K562 (cell line): ENCODE measurements around the gene VPS13C. TPM values are rescaled to one million over a fixed set of nuclear protein-coding genes. Genes with fewer than 3 reads are reported as not detected.

Source experiments
- ATAC-seq: fragments of 200-7000 bp; cut with Tn5 transposase; 3 replicates; pipeline ENCODE4 v1.9.1; 2020; ENCODE audit warnings: moderate library complexity
- BruUV-seq: library from RNA; stranded (reverse); fragments of 400-500 nt; replicated peaks from 2 replicates; lab custom pipeline; 2021; lab: Mats Ljungman, UMichigan
- CTCF ChIA-PET: fragments of 300-600 bp; formaldehyde crosslinking; extraction: SDS; loops from one replicate; lab custom pipeline; 2021; ENCODE audit warnings: low intra/inter-chr PET ratio; lab: Yijun Ruan, JAX
- POLR2A ChIA-PET: fragments of 300-600, 350-650 bp; sonication (Branson Sonifier 250); formaldehyde crosslinking; extraction: SDS; loops from one replicate; lab custom pipeline; 2021; ENCODE audit warnings: antibody characterized with exemption, inconsistent platforms; lab: Yijun Ruan, JAX
- DNase-seq, 4 experiments: peaks; one replicate each; pipeline versions ENCODE4 v3.0.0 to v3.0.0-alpha.2; 2011 to 2018; ENCODE audit warnings: low spot score in 3 of 4, mixed read lengths in 3 of 4; ENCODE audit errors: extremely low read depth in 1 of 4
- FAIRE-seq: peaks from 2 replicates; lab custom pipeline; 2011; peaks lifted over from hg19 to GRCh38; lab: Jason Lieb, UNC
- H2AFZ ChIP-seq: 2 replicates; pipeline ENCODE4 v1.6.0; 2011; ENCODE audit warnings: low read depth, low read length, control low read depth, inconsistent platforms
- H3K27ac ChIP-seq: fragments of 200-600 bp; 3 replicates; pipeline ENCODE4 v1.8.0; 2011; ENCODE audit warnings: low read depth, mild to moderate bottlenecking, control low read depth, inconsistent platforms, low read length, moderate library complexity, mixed read lengths; ENCODE audit errors: extremely low read depth
- H3K27me3 ChIP-seq, 2 experiments: fragments of 300-600 bp in 1 of 2; 2 replicates in 1 of 2; 3 replicates in 1 of 2; pipeline versions ENCODE4 v1.6.0 to v1.8.0; 2011; ENCODE audit warnings: inconsistent platforms in 2 of 2, low read length in 2 of 2, mild to moderate bottlenecking in 1 of 2, mixed read lengths in 1 of 2, moderate library complexity in 1 of 2; ENCODE audit not compliant: control insufficient read depth in 2 of 2, insufficient read depth in 2 of 2
- H3K36me3 ChIP-seq: fragments of 300-600 bp; 3 replicates; pipeline ENCODE4 v1.8.0; 2011; ENCODE audit warnings: mild to moderate bottlenecking, low read length, inconsistent platforms; ENCODE audit not compliant: control insufficient read depth, insufficient read depth
- H3K4me1 ChIP-seq, 2 experiments: fragments of 200-600 bp in 1 of 2; replicated peaks in 1 of 2; 2 replicates in 1 of 2; 3 replicates in 1 of 2; pipeline versions ENCODE4 v1.5.1 to v1.8.0; 2011; ENCODE audit warnings: inconsistent platforms in 2 of 2, low read length in 2 of 2, mild to moderate bottlenecking in 1 of 2, mixed read lengths in 1 of 2, moderate library complexity in 1 of 2; ENCODE audit not compliant: control insufficient read depth in 2 of 2, insufficient read depth in 2 of 2
- H3K4me2 ChIP-seq: 2 replicates; pipeline ENCODE4 v1.6.1; 2011; ENCODE audit warnings: low read length, control low read depth, inconsistent platforms, mixed read lengths; ENCODE audit not compliant: insufficient read depth
- H3K4me3 ChIP-seq: fragments of 200-600 bp; sonication (generic), shearing (Covaris generic); 2 replicates; pipeline ENCODE4 v1.5.1; 2016; ENCODE audit warnings: control low read depth, inconsistent platforms
- H3K79me2 ChIP-seq: fragments of 200-600 bp; 3 replicates; pipeline ENCODE4 v1.8.0; 2011; ENCODE audit warnings: low read length, inconsistent platforms; ENCODE audit not compliant: control insufficient read depth, insufficient read depth
- H3K9ac ChIP-seq, 2 experiments: 2 replicates each; pipeline versions ENCODE4 v1.6.0 to v1.6.1; 2011; ENCODE audit warnings: low read depth in 2 of 2, low read length in 2 of 2, control low read depth in 1 of 2, inconsistent platforms in 1 of 2, mild to moderate bottlenecking in 1 of 2, mixed read lengths in 1 of 2; ENCODE audit not compliant: insufficient read depth in 1 of 2
- H3K9me1 ChIP-seq: one replicate; pipeline ENCODE4 v1.6.0; 2011; ENCODE audit warnings: inconsistent platforms, mild to moderate bottlenecking, low read length, moderate library complexity; ENCODE audit not compliant: control insufficient read depth, insufficient read depth
- H3K9me3 ChIP-seq: replicated peaks from 2 replicates; pipeline ENCODE4 v1.5.1; 2011; ENCODE audit warnings: low read depth, low read length, inconsistent platforms; ENCODE audit not compliant: control insufficient read depth, insufficient read depth
- H4K20me1 ChIP-seq: replicated peaks from 2 replicates; pipeline ENCODE4 v1.6.1; 2011; ENCODE audit warnings: low read length, inconsistent platforms, mixed read lengths; ENCODE audit not compliant: control insufficient read depth, insufficient read depth
- CEBPG ChIP-seq, 3 experiments: fragments of 200-800 bp in 1 of 3; sonication (Bioruptor generic) in 1 of 3; sonication (generic) in 1 of 3; formaldehyde crosslinking in 1 of 3; IDR thresholded peaks in 2 of 3; conservative IDR thresholded peaks in 1 of 3; 2 replicates each; pipeline versions ENCODE4 v1.6.1 to v1.8.0; 2016 to 2022; ENCODE audit warnings: missing compliant biosample characterization in 2 of 3, missing genetic modification characterization in 2 of 3, mild to moderate bottlenecking in 1 of 3, missing genetic modification reagents in 1 of 3
- KLF6 ChIP-seq: fragments of 250-450 bp; sonication (Bioruptor Pico); IDR thresholded peaks from 2 replicates; pipeline ENCODE4 v1.4.0; 2020; ENCODE audit warnings: mild to moderate bottlenecking, moderate library complexity, borderline replicate concordance
- WGBS: fragments of 100-300 bp; shearing (Covaris generic); methylation state at CpG from one replicate; pipeline ENCODE4 v1.1.6; 2016; ENCODE audit warnings: low coverage, mixed read lengths; ENCODE audit not compliant: insufficient coverage; ENCODE audit errors: missing lambda C conversion rate; 5-methylcytosine and 5-hydroxymethylcytosine counted together
- in situ Hi-C: fragments of 300-500 bp; cut with MboI; formaldehyde crosslinking; loops from 4 replicates; pipeline ENCODE4 v1.15.0; 2018; ENCODE audit warnings: inconsistent platforms, mixed read lengths
- intact Hi-C: fragments of 100-400 bp; cut with micrococcal nuclease; formaldehyde crosslinking; loops from 2 replicates; pipeline ENCODE4 v1.14.2; 2022
- polyA plus RNA-seq, 8 experiments: library from polyadenylated mRNA; depleted of rRNA in 4 of 8; stranded (reverse) in 5 of 8; unstranded in 3 of 8; fragments of >200 nt; fragmentation: Nextera tagmentation in 2 of 8; fragmentation: Illumina TruSeq in 1 of 8; extraction: Ambion mirVana in 2 of 8; extraction: Trizol in 1 of 8; gene quantifications; 2 replicates each; pipeline versions ENCODE4 v1.2.1 to v1.2.3, GENCODE V29; 2011 to 2014; ENCODE audit warnings: inconsistent platforms in 1 of 8, missing spikeins in 1 of 8
- total RNA-seq, 7 experiments: library from RNA; depleted of rRNA in 6 of 7; stranded (reverse); fragments of >200 nt in 6 of 7; fragmentation: Illumina TruSeq in 2 of 7; extraction: Trizol in 2 of 7; gene quantifications; 2 replicates each; pipeline versions ENCODE4 v1.2.1 to v1.2.3, GENCODE V29; 2011 to 2021; ENCODE audit warnings: low replicate concordance in 1 of 7
- TF ChIP-seq, protein P1 (sequence below): fragments of 250-450 bp; sonication (Bioruptor Pico); IDR thresholded peaks from 2 replicates; pipeline ENCODE4 v1.6.1; 2021; ENCODE audit warnings: mild to moderate bottlenecking
- TF ChIP-seq, protein P2 (sequence below): sonication (generic); formaldehyde crosslinking; IDR thresholded peaks from 2 replicates; pipeline ENCODE4 v1.8.0; 2022; ENCODE audit warnings: missing genetic modification reagents, mild to moderate bottlenecking, borderline replicate concordance

VPS13C gene
- total and polyA plus RNA-seq, 9 of the 15 experiments (the other 6 are each of a cell fraction or from before 2014, with no cell fraction given): 5.2 to 32.3 (median 15.7) TPM

DNA sequence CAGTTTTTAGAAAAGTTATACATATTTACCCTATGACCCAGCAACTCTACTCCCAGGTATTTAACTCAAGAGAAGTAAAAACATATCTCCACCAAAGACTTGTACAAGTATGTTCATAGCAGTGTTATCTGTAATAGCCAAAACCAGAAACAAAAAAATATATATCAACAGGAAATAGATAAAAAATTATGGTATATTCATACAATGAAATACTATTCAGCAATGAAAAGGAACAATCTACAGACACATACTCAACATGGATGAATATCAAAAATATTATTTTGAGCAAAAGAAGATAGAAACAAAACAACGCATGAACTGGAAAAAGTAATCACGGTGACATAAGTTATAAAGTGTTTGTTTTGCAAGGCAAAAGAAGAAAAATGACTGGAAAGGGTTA is 72.4 kb downstream of the VPS13C start (continued):
- TF ChIP-seq, protein P1, sequence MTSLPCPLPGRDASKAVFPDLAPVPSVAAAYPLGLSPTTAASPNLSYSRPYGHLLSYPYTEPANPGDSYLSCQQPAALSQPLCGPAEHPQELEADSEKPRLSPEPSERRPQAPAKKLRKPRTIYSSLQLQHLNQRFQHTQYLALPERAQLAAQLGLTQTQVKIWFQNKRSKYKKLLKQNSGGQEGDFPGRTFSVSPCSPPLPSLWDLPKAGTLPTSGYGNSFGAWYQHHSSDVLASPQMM (CRISPR knock-in tag): no peak
- TF ChIP-seq, protein P2, sequence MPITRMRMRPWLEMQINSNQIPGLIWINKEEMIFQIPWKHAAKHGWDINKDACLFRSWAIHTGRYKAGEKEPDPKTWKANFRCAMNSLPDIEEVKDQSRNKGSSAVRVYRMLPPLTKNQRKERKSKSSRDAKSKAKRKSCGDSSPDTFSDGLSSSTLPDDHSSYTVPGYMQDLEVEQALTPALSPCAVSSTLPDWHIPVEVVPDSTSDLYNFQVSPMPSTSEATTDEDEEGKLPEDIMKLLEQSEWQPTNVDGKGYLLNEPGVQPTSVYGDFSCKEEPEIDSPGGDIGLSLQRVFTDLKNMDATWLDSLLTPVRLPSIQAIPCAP (CRISPR knock-in tag): no peak
- TF ChIP-seq, all 486 proteins: peak for 2

DNA sequence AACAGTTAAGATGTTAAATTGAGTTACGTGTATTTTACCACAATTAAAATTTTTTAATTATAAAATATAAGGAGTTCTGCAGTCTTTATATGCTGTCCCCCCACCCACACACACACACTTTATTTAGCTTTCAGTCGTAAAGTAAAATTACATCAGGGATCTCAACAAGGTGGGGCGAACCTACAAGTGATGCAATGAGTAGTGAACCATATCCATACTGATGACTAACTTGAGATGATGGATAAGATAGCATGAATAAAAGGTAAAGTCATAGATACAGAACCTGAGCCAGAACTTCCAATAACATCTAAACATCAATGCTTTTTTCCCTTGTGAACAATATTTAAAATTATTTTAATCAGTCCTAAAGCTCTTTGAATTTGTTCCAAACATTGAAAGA is 77.2 kb downstream of the VPS13C start:
- in situ Hi-C loops: no loop called here
- H3K4me1 ChIP-seq: no peaks in the 10 kb centered on the region
- H2AFZ ChIP-seq: no peak overlapping the region
- DNase-seq (no peak), ATAC-seq (no peak), FAIRE-seq (no peak)
- TF ChIP-seq CEBPG (CRISPR knock-in tag; IDR thresholded peaks at IDR 0.05) (no peak), CEBPG (tag; conservative IDR thresholded peaks at IDR 0.05 in 1 of 2, IDR thresholded peaks at IDR 0.05 in 1 of 2) (0 out of 4 replicates have a peak, but pooled peaks of 1 of the 2 experiments have one; percentile 14), KLF6 (CRISPR knock-in tag) (no peak)
- H3K9ac ChIP-seq: no peak overlapping the region
- 91% methylated on average over 3 of the region's 3 CpGs for WGBS
- H3K36me3 ChIP-seq: peaks cover 21% of the 10 kb centered on the region; the same call in 1 of the 3 replicates
- ChIA-PET CTCF (no interaction called here), POLR2A (interaction anchor here (1.1 kb wide), 1 partner anchor 10 kb away, joined by 3 read pairs; no protein-coding TSS in a partner anchor)
- no peaks in the 10 kb centered on the region for H3K9me1 ChIP-seq
- H3K9me3 ChIP-seq: no peaks in the 10 kb centered on the region
- no TSS peak for BruUV-seq
- H3K79me2 ChIP-seq: no peaks in the 10 kb centered on the region
- no peak overlapping the region for H3K4me2 ChIP-seq
- no peaks in the 10 kb centered on the region for H3K27me3 ChIP-seq
- intact Hi-C loops: no loop called here
- no peaks in the 10 kb centered on the region for H4K20me1 ChIP-seq
- no peak overlapping the region for H3K27ac ChIP-seq
- no peak overlapping the region for H3K4me3 ChIP-seq
